Thymus (tissue), 11 donors: ENCODE data around the gene ALDOA. TPM values are rescaled to one million over a fixed set of nuclear protein-coding genes. Genes with fewer than 3 reads are reported as not detected.

Source experiments
- DNase-seq, 9 donors: peaks; one replicate each; pipeline ENCODE4 v3.0.0-alpha.2; 2013; ENCODE audit warnings: low spot score in 9 of 9, low read depth in 6 of 9, missing footprints in 1 of 9
- H3K27ac ChIP-seq, 2 donors: one replicate each; pipeline ENCODE4 v1.5.1; 2013; ENCODE audit warnings: control low read depth in 1 of 2, low read depth in 1 of 2, low read length in 1 of 2, mild to moderate bottlenecking in 1 of 2, moderate library complexity in 1 of 2
- H3K27me3 ChIP-seq, 2 donors: one replicate each; pipeline ENCODE4 v1.5.1; 2013; ENCODE audit warnings: low read length in 1 of 2; ENCODE audit not compliant: control insufficient read depth in 2 of 2, insufficient read depth in 1 of 2
- H3K36me3 ChIP-seq, 2 donors: one replicate each; pipeline ENCODE4 v1.5.1; 2013; ENCODE audit warnings: low read length in 1 of 2, mild to moderate bottlenecking in 1 of 2, moderate library complexity in 1 of 2; ENCODE audit not compliant: control insufficient read depth in 2 of 2, insufficient read depth in 2 of 2
- H3K4me1 ChIP-seq, 2 donors: one replicate each; pipeline ENCODE4 v1.5.1; 2013; ENCODE audit warnings: low read length in 2 of 2; ENCODE audit not compliant: control insufficient read depth in 2 of 2, insufficient read depth in 2 of 2
- H3K4me3 ChIP-seq, 2 donors: one replicate each; pipeline ENCODE4 v1.5.1; 2013; ENCODE audit warnings: low read length in 2 of 2, control low read depth in 1 of 2, mild to moderate bottlenecking in 1 of 2
- H3K9me3 ChIP-seq, 2 donors: one replicate each; pipeline ENCODE4 v1.5.1; 2013; ENCODE audit warnings: low read length in 1 of 2, mild to moderate bottlenecking in 1 of 2; ENCODE audit not compliant: control insufficient read depth in 2 of 2, insufficient read depth in 1 of 2
- WGBS: extraction: QIAGEN DNeasy Blood & Tissue Kit; methylation state at CpG from one replicate; pipeline ENCODE4 v1.1.7; 2013; 5-methylcytosine and 5-hydroxymethylcytosine counted together
- polyA plus RNA-seq: library from polyadenylated mRNA; stranded (reverse); fragments of 200-250 nt; gene quantifications from one replicate; pipeline ENCODE4 v1.2.3, GENCODE V29; 2013
- total RNA-seq: library from RNA; stranded (reverse); fragments of 120-200 nt; gene quantifications from one replicate; pipeline ENCODE4 v1.2.4, GENCODE V29; 2013
- donor health status: healthy.

Gene ALDOA
- total and polyA plus RNA-seq, 2 donors = 451 to 523 TPM

GRCh38 chr16:30083216-30084055, 17.9 kb downstream of the ALDOA start:
- Histone ChIP-seq H3K27me3 (no peaks in the 10 kb centered on the region), H3K27ac (no peak overlapping the region), H3K36me3 (peaks cover 74 to 82% of the 10 kb centered on the region in 2 donors), H3K4me1 (peaks cover 0 to under 1% of the 10 kb centered on the region in 2 donors), H3K4me3 (no peak overlapping the region), H3K9me3 (peaks cover 0 to 4% of the 10 kb centered on the region in 2 donors)
- WGBS = 98% methylated on average over 24 of the region's 24 CpGs
- no peak for DNase-seq

- H3K27ac ChIP-seq = no peak overlapping the region
- no peaks in the 10 kb centered on the region for H3K27me3 ChIP-seq
- peaks cover 0 to 4% of the 10 kb centered on the region in 2 donors for H3K9me3 ChIP-seq
- no peak for DNase-seq
- no peak overlapping the region for H3K4me3 ChIP-seq
- H3K4me1 ChIP-seq = no peaks in the 10 kb centered on the region
- WGBS = 97% methylated on average over 18 of the region's 18 CpGs
- H3K36me3 ChIP-seq = peaks cover 68 to 74% of the 10 kb centered on the region in 2 donors
These were observed 18.7 kb downstream of the ALDOA start for GRCh38 chr16:30084096-30084815.

DNA sequence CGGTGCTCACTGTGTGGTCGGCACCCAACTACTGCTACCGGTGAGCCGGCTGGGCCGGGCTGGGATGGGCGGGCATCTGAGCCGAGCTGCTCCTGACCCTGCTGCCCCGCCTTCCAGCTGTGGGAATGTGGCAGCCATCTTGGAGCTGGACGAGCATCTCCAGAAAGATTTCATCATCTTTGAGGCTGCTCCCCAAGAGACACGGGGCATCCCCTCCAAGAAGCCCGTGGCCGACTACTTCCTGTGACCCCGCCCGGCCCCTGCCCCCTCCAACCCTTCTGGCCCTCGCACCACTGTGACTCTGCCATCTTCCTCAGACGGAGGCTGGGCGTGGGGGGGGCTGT, 19.2 kb downstream of the ALDOA start:
- WGBS = 94% methylated on average over 17 of the region's 17 CpGs
- Histone ChIP-seq H3K4me3 (no peak overlapping the region), H3K27me3 (no peaks in the 10 kb centered on the region), H3K9me3 (peaks cover 0 to 4% of the 10 kb centered on the region in 2 donors), H3K36me3 (peaks cover 62 to 69% of the 10 kb centered on the region in 2 donors), H3K4me1 (peaks cover 0 to under 1% of the 10 kb centered on the region in 2 donors), H3K27ac (no peak overlapping the region)
- DNase-seq = no peak

GRCh38 chr16:30085247-30085646, 19.7 kb downstream of the ALDOA start:
- no peaks in the 10 kb centered on the region for H3K27me3 ChIP-seq
- H3K9me3 ChIP-seq = peaks cover 0 to 4% of the 10 kb centered on the region in 2 donors
- H3K4me1 ChIP-seq = peaks cover 0 to 5% of the 10 kb centered on the region in 2 donors
- no peak for DNase-seq
- H3K27ac ChIP-seq = no peak overlapping the region
- 95% methylated on average over 3 of the region's 3 CpGs for WGBS
- H3K4me3 ChIP-seq = no peak overlapping the region
- H3K36me3 ChIP-seq = peaks cover 61 to 65% of the 10 kb centered on the region in 2 donors

GRCh38 chr16:30085820-30086219, 20.3 kb downstream of the ALDOA start:
- 96% methylated on average over 6 of the region's 6 CpGs for WGBS
- no peak for DNase-seq
- Histone ChIP-seq H3K4me1 (peaks cover 0 to 11% of the 10 kb centered on the region in 2 donors), H3K4me3 (no peak overlapping the region), H3K27ac (no peak overlapping the region), H3K9me3 (peaks cover 0 to 4% of the 10 kb centered on the region in 2 donors), H3K36me3 (peaks cover 57 to 61% of the 10 kb centered on the region in 2 donors), H3K27me3 (no peaks in the 10 kb centered on the region)

- no peaks in the 10 kb centered on the region for H3K27me3 ChIP-seq
- H3K4me3 ChIP-seq = no peak overlapping the region
- H3K9me3 ChIP-seq = peaks cover 0 to 6% of the 10 kb centered on the region in 2 donors
- peaks cover 5 to 18% of the 10 kb centered on the region in 2 donors for H3K4me1 ChIP-seq
- peaks cover 51 to 54% of the 10 kb centered on the region in 2 donors for H3K36me3 ChIP-seq
- WGBS = 96% methylated on average over 27 of the region's 27 CpGs
- no peak overlapping the region for H3K27ac ChIP-seq
- DNase-seq = no peak
These were observed 21.0 kb downstream of the ALDOA start for GRCh38 chr16:30086291-30087140.

GRCh38 chr16:30087181-30087898, 21.8 kb downstream of the ALDOA start:
- DNase-seq = no peak
- Histone ChIP-seq H3K36me3 (peaks cover 48% of the 10 kb centered on the region in 2 donors), H3K4me3 (no peak overlapping the region), H3K4me1 (peaks cover 10 to 24% of the 10 kb centered on the region in 2 donors), H3K27ac (no peak overlapping the region), H3K27me3 (no peaks in the 10 kb centered on the region), H3K9me3 (peaks cover 0 to 7% of the 10 kb centered on the region in 2 donors)
- WGBS = 97% methylated on average over 11 of the region's 11 CpGs

DNA sequence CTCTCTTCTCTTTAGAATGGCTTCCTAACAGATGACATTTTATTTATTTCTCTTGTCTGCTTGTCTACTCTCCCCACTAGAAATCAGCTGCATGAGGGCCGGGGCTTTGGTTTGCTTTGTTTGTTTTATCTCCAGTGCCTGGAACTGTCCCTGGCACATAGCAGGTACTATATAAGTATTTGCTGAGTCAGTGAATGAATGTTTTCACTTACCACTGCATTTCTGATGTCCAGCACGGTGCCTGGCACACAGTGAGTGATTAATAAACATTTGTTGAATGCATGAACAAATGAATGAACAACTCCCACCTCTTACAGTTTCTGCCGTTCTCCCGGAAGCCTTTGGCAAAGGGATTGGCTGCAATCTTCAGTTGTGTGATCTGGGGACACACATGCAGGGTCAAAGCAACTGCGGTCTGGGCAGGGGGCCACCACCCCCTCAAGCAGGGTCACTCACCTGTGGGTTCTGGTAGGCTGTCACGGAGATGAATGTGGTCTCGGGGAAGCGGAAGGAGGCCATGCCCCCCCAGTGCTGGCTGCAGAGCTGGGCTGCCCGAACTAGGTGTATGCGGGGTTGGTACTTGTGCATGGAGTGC, 22.8 kb downstream of the ALDOA start:
- Histone ChIP-seq H3K4me1 (peaks cover 15 to 34% of the 10 kb centered on the region in 2 donors), H3K4me3 (no peak overlapping the region), H3K27me3 (no peaks in the 10 kb centered on the region), H3K36me3 (peaks cover 38% of the 10 kb centered on the region in 2 donors), H3K9me3 (peaks cover 0 to 7% of the 10 kb centered on the region in 2 donors), H3K27ac (no peak overlapping the region)
- no peak for DNase-seq
- 95% methylated on average over 10 of the region's 10 CpGs for WGBS
